HG03575 (cell line): ENCODE results near the gene YWHAG.
"Not testable (repeated sequence)": the region's sequence is repeated elsewhere in the genome, so short reads cannot be mapped to it uniquely, and the experiment has no call there.

Experiments used
- ATAC-seq: cut with Tn5 transposase; IDR thresholded peaks from one replicate; pipeline ENCODE4 v1.9.1; 2021; ENCODE audit not compliant: unreplicated experiment, insufficient number of reproducible peaks, low FRiP score; ENCODE audit errors: extremely low read depth

YWHAG gene

DNA sequence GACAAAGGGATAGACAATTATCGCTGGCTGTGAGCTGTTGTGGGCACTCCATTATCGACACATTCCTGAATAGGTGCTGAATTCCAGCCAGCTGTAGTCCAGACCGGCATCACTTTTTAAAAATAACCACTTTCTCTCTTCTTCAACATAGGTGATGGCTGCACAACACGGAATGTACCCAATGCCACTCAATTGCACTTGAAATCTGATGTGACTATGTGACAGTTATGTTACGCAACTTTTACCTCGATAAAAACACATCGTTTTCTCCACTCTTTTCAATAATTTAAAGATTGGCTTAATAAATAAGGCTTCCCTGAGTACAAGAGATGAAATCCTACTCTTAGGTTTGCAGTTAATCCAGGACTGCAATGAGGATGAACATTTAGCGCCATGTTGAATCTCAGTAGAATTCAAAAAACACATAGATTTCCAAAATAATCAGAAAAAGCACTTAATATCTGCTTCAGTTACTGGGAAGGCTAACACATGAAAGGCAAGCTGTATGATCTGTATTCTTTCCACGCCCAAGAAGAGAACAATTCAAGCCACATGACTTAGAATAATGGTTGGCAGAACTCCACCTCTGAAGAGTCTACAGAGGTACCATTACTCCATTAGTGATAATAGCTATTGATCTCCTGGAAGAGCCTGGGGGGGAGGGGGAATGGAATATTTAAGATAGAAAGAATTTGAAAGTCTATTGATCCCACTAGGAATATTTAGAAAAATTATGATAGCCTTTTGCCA, 3.6 kb downstream of the YWHAG start:
- ATAC-seq: no peak

DNA sequence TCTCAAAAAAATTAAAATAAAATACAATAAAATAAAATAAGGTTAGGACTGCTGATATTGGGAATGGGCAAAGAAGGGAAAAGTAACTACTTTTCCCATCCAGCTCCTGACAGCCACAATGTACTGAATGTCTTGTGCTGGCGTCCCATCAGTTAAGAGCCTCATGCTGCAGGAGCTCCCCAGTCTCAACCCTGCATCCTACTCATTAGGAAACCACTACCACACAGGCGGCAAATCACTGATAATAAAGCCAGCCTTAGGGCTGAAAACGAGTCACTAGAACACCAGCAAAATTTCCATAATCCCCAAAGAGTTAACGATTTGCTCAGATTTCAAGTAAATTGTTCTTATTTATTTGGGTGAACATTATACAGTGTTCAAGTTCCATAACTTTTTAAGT, 4.3 kb downstream of the YWHAG start:
- ATAC-seq: no peak

DNA sequence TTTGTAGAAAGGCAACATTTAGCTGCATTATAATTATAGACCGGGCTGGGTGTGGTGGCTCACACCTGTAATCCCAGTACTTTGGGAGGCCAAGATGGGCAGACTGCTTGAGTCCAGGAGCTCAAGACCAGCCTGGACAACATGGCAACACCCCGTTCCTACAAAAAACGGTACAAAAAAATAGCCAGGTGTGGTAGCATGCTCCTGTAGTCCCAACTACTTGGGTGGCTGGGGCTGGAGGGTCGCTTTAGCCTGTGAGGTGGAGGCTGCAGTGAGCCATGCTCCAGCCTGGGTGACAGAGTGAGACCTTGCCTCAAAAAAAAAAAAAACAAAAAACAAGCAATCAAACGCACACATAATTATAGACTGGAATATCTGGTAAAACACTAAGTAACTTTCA, 5.0 kb downstream of the YWHAG start:
- no peak for ATAC-seq

DNA sequence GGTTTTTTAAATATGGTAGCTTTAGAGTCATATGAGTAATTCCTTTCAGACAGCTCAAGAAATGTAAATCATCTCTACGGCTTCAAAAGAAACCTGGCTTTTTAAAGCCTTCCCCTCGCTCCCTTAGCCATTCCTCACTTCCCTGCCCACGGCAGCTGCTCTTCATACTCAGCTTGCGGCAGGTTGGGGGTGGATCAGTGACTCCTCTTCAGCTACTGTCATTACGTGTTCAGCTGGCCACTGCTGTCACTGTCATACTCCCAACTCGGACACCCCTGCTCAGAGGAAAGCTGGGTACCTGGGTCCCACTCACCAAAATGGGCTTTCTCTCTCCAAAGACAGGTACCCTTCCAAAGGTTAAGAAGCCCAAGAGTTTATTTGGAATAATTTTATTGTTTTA, 6.6 kb downstream of the YWHAG start:
- no peak for ATAC-seq

DNA sequence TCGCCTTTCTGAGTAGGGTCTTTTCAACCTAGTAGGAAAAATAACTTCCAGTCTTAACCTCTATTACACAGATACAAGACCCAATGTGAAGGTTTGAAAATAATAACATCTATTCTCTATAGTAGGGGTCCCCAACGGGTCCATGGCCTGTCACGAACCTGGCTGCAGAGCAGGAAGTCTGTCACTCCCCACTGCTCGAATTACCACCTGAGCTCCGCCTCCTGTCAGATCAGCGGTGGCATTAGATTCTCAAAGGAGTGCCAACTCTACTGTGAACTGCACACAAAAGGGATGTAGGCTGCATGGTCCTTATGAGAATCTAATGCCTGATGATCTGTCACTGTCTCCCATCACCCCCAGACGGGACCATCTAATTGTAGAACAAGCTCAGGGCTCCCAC, 7.4 kb downstream of the YWHAG start:
- no peak for ATAC-seq

DNA sequence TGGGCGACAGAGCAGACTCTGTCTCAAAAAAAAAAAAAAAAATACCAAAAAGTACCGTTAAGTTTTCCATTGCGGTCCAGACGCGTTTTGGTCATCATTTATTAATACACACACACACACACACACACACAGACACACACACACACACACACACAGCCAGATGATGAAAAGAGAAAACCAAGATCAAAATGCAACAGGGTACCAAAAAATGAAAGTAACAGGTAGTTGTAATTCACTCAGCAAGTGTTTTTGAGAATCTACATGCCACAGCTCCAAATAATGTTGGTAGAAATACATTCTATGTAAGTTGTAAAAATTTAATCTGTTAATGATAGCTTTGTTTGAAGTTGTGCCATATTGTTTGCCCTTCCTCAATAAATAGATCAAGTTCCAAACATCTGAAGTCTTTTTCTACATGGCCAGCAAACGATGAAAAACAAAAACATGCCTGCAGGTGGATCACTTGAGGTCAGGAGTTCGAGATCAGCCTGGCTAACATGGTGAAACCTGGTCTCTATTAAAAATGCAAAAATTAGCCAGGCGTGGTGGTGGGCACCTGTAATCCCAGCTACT, 9.4 kb downstream of the YWHAG start:
- no peak for ATAC-seq

DNA sequence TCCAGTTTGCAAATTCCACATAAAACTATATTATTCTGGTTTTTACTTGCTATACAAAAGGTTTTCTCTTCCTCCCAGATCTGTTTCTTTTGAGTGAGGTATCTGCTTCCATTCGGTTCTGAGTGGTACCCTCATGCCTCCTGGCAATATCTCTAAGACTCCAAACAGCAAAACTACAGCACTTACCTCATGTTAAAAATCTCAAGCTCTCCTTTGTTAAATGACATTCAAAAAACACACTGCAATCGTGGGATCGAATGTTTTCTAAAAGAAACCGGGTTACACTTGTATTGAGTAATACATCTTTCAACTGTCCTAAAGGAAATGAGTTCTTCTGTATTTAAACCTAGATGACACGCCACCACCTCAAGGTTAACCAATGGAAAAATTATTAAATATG, 11.1 kb downstream of the YWHAG start:
- no peak for ATAC-seq

DNA sequence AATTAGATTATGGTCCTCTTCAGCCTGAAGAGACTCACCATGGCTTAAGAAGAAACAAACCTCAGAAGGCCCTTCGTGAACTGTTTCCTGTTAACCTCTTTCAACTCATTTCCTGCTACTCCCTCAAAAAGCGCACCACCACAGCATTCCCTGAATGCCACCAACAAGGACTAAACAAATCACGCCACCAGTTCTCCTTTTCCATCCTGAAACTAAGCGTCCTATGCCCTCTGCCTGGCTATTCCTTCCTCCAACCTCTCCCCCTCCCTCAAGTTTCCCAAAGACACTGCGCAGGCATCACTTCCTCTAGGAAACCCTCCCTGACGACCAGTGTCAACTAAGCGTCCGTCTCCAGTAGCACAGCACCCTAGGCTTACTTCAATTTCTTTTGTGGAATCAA, 12.0 kb downstream of the YWHAG start:
- ATAC-seq: no peak

DNA sequence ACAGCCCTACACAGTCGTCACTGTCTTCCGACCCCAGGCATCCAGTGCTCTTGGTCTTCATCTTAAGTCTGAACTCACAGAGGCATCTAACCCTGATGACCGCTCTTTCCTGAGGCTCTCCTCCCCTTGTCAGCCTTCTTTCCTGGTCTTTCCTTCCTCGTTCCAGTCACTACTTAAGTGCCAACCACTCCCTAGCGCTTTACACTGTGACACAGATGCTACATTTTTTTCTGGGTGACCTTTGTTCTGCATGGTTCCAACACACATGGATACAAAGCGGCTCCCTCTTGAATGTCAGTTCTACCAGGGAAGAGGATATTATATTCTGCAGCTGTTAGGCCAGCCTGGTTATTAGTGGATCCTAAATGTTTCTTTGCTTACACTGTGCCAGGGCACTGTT, 12.7 kb downstream of the YWHAG start:
- ATAC-seq: no peak

DNA sequence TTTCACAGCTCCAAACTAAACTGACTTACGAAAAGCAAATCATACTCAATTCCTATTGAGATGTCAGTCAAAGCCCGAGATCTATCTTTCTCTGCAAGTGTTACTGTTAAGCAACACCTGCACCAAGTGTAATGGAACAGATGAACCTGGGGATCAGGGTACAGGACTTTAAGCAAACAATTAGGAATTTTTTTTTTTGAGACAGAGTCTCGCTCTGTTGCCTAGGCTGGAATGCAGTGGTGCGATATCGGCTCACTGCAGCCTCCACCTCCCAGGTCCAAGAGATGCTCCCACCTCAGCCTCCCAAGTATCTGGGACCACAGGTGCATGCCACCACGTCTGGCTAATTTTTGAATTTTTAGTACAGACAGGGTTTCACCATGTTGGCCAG, 14.9 kb downstream of the YWHAG start:
- ATAC-seq: no peak

DNA sequence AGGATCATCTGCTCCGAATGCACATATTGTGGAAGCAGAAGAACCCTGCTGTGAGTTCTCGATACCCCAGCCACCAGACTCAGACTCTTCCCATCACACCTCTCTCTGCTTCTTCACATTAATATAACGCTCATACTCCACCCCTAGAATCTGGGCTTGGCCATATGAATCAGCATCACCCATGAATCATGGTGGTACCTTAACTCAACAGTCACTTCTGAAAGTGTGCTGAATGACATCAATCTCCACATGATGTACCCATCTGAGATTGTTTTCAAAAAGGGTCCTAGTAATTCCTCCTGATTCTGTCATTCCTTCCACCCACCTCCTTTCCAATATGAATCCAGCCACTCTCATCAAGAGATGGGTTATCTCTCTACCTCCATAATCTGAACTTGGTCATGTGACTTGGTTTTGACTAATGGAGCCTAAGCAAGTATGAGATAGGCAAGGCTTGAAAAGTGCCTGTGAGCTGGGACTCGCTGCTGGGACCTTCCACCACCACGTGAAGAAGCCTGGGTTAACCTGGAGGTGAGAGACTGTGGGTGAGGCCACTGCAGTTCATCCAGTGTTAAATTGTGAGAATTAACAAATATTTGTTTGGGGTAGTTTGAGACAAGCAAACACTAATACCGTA, 15.4 kb downstream of the YWHAG start:
- no peak for ATAC-seq

DNA sequence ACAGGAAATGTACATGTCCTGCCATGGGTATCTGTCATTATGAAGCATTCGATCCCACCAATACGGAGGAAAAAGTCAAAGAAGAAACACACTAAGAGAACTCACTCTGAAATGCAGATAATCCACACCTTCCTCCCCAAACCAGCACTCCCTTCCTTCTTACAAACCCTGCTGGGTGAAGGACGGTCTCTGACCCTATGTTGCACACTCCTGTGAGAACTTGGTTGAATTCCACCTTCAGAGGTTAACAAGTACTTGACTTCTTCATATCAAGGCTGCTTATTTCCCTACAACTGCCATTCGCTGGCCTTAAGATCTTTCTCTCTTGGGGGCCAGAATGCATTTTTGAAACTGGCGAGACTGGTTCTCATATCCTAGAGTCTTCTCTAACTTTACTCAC, 16.6 kb downstream of the YWHAG start:
- ATAC-seq: no peak

DNA sequence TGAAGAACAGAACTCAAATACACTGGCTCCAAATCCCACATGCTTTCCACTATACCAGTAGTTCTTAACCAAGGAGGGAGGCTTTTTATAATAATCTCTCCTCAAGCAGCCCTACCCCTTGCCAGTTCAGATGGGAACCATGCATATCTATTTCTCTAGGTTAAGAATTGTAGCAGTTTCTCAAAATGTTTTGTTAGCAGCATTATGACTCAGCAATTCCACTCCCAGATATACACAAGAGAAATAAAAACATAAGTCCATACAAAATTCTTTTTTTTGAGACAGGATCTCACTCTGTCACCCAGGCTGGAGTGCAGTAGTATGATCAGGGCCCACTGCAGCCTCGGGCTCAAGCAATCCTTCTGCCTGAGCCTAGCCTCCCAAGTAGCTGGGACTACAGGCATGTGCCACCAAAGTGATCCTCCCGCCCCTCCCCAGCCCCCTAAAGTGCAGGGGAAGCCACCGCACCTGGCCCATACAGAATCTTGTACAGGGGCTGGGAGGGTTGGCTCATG, 18.1 kb downstream of the YWHAG start:
- ATAC-seq: no peak

DNA sequence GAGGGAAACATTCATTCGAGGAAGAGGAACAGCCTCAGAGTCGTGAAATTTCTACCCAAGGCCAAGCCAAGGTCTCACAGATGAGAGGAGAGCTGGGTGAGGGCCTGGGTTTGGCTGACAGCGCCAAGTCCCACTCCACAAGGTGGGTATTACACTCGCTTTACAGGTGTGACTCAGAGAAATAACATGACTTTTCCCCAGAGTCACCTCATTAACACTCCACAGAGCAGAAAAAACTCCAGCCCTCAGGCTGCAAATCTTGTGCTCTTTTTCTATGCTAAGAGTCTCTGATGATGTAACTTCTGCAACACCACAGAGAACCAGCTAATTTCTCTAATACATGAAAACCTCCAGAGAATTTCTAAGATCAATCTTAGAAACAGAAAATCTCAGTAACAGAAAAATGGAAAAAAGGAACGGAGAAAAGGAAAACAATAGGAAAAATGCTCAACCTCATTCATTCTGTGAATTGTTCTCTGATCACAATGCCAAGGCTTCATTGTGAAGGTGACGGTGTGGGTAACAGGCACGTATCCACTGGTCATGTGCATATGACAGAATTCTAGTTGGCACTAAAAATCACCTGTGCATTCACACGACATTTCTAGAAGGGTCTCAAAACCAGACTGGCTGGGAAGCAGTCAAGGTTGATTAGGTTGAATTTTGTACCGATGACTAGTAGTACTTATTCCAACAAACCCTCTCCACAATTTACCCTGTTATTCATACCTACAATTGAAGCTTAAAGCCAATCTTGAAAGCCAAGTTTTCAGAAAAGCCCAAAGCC, 20.3 kb downstream of the YWHAG start:
- ATAC-seq: no peak

DNA sequence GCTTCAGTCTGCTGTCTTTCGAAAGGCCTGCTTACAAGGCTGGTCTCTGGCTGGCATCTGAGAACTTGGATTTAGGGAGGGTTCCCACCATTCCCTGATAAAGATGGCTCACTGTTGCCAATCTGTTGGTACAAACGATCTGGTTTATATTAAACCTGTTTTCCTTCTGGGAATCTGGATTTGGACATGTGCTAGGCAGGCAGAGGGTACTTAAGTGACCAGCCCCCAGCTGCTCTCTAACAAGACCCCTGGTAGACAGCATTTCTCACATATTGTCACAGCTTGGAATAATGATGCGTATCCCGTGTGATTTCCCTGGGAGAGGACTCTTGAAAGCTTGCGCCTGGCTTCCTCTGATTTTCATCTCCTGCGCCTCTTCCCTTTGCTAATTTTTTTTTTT, 21.6 kb downstream of the YWHAG start:
- ATAC-seq: no peak

DNA sequence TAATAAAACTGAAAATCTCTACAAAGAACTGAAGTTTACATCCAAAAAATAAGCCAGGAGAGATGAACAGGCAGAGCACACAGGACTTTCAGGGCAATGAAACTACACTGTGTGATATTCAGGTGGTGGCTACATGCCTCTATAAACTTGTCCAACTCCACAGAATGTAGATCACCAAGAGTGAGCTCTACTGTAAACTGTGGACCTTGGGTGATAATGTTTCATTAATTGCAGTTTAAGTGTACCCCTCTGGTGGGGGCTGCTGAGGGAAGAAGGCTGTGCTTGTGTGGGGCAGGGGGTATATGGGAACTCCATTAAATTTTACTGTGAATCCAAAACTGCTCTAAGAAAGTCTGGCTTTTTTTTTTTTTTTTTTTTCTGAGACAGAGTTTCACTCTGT, 22.7 kb downstream of the YWHAG start:
- ATAC-seq: no peak

DNA sequence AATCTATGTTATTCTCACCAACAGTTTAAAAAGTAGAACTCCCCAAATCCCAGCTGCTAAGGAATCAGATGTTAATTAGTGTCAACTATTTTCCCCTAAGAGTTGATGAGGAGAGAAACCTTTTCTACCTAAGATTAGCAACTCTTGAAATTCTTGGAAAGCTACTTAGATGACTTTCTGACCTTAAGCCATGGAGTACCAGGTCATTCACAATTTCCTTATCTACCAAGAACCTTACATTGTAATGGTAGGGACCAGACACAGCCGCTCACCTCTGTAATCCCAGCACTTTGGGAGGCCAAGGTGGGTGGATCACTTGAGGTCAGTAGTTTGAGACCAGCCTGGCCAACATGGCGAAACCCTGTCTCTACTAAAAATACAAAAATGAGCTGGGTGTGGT, 23.4 kb downstream of the YWHAG start:
- ATAC-seq: not testable (repeated sequence)

DNA sequence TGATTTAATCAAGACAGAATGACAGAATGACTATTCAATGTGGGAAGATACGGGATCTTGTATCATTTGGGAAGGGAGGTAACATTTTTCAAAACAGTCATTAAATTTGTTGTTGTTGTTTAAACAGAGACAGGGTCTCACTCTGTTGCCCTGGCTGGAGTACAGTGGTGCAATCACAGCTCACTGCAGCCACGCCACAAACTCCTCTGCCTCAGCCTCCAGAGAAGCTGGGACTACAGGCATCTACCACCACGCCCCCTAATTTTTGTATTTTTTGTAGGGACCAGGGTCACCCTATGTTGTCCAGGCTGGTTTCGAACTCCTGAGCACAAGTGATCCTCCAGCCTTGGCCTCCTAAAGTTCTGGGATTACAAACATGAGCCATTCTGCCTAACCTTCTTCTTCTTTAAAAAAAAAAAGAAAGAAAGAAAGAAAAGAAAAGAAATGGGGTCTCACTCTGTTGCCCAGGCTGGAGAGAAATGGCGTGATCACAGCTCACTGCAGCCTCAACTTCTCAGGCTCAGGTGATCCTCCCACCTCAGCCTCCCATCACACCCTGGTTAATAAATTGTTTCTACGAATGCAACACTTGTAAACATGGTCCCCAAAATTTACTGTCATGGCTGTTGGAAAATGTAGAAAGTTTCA, 24.3 kb downstream of the YWHAG start:
- ATAC-seq: no peak

DNA sequence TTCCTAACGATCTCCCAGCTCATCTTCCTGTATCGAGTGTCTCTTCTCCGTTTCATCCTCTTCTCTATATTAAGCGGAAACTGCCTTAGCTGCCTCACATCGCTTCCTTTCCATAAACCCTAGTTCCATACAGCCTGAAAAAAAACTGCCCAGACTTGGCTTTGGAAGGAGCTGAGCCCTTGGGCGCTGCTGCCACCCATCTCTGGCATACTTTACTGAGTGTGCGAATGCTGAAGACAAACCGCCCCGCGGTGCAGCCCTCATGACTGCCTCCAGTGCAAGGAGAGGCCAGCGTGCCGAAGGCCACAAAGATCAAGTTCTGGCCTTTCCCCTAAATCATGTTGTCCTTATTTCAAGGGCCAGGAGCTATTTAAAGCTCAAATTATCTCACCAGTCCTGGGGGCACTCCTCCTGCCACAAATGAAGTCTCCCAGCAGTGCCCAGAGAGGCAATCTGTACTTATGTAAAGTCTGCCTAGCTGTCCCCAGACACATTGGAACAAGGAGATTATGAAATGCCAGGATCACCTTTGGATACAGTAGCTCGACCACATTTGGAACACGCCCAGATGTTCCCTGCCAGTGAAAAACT, 25.2 kb downstream of the YWHAG start:
- no peak for ATAC-seq
